DMS53 treated with DMSO at 0.1 percent for 48 hours (cell line): ENCODE measurements around the gene ADAMTS2.
"Not testable (repeated sequence)": the region's sequence is repeated elsewhere in the genome, so short reads cannot be mapped to it uniquely, and the experiment has no call there.

Experiments
- DNase-seq: peaks from one replicate; lab custom pipeline; 2025; ENCODE audit not compliant: unreplicated experiment; lab: John Stamatoyannopoulos, UW

ADAMTS2 gene

DNA sequence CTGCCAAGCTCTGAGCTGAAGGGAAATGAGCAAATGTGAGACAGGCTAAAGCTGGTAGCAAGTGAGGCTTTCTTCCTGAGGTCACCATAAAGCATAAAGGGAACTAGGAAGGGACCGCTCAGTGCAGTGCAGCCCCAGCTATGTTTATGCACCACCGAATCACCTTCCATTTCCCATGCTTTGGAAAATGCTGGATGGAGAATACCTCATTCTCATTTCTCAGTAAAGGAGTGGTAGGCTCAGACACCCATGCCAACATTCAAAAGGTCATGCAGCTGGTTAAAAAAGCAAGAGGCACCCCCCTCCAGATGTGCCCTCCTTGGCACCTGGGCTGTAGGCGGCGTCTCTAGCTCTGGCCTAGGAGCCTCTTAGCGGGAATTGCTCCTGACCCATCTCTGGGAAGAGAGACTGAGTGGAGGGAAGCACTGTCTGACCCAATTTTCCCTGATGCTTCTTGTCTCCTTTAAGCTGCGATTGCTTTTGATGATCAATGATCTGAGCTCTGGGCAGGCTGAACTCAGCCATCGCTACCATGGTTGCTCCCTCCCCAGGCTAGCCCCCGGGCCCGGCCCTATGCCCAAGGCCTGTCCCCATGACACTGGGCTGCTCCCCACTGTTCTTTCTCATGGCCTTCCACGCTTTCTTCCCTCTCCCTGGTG lies 226.4 kb downstream of the ADAMTS2 start:
- no peak for DNase-seq

DNA sequence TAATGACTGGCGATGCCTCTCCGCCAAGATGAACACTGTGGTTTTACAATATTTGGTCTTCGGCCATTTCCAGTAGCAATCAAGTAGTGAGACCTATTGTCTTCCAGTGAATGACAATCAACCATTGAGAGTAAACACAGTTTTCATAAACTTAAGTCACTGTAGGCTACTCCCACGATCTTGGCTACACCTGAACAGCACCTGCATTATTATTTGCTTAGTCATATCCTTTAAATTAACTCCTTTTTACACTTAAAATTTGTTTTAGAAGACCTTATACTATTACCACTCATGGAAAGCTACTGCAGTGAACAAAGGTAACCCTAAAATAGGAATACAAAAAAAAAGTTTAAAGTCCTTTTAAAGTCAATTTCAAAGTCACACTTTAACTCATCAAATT lies 226.9 kb downstream of the ADAMTS2 start:
- DNase-seq, result no peak

DNA sequence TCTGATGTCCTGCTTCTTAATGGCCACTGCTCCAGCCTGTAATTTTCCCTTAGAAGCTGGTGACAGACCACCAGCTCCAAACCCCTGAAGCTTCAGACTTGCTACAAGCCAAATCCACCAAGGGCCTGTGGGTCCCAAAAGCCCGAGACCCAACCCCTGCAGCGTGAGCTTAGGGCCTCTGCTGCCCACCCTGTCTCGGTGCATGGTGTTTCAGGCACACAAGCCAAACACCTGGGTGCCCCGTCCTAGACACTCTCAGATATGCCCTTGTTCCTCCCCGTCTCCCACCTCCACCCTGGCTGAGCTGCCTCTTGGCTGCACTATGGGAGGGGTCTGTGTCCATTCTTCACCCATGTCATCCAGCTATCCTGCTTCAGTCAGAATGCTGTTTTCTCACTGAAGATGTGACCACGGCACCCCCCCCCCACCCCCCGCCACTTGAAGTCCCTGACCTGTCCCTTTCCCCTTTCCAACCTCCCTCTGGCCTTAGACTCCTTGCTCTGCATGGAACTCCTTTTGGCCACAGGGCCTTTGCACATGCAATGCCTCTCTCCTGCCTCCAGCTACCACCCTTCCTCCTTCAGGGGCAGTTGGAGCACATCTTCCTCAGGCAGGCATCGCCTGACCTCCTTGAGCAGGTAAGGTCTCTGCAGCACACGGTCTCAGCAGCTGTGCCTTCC lies 229.3 kb downstream of the ADAMTS2 start:
- DNase-seq, result no peak

DNA sequence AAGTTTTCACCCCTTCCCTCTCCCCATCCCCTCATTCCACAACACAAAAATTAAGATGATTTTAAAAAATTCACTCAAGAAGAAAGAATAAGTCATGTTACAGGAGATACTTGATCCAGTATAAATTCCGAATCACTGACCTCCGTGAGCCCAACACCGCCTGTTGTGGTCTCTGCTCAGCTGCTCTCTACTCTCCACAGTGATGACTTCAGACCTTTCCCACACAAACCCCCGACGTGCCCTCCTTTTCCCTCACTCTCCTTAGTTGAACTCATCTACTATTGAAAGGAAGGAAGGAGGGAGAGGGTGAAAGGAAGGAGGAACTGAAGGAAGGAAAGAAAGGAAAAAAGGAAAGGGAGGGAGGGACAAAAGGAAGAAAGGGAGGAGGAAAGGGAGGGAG lies 230.0 kb downstream of the ADAMTS2 start:
- no peak for DNase-seq

DNA sequence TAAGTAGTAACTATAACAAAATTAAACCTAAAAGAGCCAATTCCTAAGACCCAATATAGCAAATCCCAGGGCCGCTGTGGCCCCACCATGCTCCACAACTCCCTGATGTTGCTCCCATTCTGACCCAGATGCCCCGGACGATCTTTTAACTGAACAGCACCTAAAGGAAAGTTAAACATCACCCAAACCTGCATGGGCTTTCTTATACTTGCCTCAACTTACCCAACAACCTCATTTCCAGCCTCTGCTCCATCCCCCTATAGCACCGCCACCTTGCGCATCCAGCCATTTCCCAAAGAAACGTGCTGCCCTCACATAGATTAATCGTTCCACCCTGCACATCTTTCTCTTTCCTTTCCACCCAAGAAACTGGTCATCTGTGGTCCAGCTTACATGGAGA lies 230.5 kb downstream of the ADAMTS2 start:
- DNase-seq, result no peak

DNA sequence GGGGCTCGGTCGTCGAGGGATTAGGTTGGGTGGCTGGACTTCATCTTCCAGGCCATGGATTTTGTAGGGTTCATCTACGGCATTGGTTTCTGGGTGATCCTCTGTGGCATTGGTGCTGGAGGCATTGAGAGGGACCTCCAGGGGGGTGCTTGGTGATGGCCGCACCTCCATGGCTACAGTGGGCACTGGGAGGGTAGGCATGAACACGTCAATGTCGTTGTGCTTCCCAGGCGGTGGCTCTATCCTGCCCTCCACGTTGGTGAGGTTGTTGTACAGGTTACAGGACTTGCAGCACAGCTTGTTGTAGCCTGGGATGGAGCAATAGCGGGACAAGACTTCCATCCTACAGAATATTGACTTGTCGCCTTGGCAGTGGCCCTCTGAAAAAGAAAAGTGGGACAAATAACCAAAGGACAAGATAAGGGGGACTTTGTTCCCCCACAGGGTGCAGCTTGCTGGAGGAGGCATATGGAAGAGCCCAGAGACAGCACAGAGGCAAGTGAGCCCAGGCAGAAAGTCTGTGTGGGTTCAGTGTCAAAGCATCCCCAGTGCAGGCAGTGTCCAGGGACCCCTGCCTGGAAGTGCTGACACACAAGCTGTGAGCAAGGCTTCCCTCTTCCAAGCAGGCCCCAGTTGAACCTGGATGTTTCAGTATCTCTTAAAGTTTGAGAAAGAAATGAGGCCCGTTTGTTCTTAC lies 231.2 kb downstream of the ADAMTS2 start:
- DNase-seq, result no peak

DNA sequence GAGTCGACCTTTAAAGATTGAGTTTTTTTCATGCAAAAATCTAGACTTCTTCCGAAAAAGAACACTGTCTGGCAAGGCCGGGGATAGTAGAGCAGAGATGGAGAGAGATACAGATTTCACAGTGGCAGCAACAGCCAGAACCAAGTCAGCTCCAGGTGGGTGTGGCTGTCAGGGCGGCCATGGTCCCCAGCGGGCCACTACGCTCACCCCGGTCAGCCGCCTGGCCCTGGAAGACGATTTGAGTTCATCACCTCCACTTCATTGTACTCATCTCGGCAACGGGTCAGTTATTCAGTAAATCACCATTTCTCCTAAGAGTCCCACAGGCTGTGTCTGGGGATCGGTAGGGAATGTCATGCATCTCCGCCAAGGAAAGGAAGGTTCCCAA lies 232.1 kb downstream of the ADAMTS2 start:
- no peak for DNase-seq

DNA sequence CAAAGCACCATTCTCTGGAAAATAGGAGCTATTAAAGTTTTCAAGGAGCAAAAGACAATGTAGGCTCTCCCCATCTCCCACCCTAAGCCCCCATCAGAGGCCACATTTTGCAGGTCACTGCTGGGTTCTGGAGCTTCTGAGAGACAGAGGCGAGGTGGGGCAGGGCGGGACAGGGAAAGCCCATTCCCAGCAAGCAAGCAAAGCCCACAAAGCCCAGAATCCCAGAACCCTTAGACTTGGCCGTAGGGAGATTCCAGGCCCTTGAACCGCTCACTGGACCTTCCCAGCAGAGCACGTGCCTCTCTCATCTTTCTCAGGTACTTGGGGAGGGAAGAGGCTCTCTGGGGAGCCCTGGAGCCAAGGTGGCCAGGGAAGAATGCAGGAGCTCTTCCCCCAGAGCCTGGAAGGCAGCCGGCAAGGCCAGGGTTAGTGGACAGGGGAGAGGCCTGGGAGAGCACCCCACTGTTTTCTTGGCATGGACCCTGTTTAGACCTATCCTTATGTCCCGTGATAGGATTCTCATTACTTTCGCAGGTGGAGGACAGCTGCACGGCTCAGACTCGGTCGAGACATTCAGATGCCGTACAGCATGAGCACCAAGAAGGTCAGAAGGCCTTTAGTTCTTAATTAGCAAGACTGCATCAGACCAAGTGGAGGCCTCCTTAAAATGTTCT lies 232.7 kb downstream of the ADAMTS2 start:
- DNase-seq, result no peak

DNA sequence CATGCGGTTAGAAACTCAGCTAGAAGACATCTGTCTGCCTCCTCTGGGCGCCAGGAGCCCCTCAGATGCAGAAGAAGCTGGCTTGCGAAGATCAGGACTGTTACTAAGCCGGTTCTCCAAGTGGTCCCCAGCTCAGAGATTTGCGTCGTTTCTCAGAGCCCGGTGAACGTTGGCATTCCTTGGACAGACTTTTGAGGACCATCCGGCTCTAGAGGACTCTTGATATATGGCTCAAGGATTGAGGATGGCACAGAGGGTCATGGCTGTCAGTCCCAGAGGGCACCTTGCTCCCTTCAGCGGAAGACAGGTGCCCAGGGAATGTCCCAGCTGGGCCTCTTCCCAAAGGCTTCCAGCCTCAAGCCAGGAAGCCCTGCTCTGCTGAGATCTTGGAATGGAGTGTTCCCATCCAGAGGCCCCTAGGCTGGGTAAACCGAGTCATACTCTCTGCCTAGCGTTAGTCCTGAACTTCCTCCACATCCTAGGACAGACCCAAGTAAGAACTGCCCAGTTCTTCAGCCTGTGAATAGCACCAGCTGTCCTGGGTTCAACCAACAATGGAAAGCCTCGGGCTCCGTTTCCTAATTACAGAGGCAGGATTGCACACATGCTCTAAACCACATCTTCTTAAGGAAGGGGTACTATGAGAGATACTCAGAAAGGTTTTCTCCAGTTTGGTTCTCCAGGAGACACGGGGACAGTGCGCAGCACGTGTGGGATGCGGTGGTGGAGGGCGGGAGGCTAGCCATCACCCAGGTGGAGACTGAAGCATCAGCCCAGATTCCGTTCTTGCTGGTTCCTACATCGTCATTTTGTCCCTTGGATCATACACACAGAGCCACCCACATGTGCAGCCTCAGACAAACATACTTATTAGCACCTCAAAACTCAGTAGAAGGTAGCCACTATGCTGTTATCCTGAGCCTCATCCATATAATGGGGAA lies 233.7 kb downstream of the ADAMTS2 start:
- no peak for DNase-seq

DNA sequence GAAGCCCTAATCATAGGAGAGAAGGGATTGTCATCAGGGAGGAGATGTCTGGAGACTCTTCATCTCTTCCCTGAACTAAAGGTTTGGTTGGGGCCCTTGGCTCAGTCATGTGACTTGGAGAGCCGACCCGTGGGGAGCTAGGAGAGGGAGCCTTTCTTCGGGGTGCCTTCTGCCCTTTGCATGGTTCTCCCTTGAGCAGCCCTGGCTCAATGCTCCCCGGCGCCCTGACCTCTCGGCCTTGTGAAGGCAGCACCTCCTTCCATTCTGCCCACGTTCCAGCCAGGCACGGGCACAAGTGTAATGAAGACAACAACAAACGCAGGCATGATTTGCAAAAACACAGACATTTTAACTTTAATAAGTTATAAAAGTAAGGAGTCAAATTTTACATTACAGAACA lies 234.7 kb downstream of the ADAMTS2 start:
- DNase-seq, result no peak

DNA sequence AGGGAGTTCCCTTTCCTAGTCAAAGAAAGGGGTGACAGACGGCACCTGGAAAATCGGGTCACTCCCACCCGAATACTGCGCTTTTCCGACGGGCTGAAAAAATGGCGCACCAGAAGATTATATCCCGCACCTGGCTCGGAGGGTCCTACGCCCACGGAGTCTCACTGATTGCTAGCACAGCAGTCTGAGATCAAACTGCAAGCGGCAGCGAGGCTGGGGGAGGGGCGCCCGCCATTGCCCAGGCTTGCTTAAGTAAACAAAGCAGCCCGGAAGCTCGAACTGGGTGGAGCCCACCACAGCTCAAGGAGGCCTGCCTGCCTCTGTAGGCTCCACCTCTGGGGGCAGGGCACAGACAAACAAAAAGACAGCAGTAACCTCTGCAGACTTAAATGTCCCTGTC lies 244.0 kb downstream of the ADAMTS2 start:
- not testable (repeated sequence) for DNase-seq

DNA sequence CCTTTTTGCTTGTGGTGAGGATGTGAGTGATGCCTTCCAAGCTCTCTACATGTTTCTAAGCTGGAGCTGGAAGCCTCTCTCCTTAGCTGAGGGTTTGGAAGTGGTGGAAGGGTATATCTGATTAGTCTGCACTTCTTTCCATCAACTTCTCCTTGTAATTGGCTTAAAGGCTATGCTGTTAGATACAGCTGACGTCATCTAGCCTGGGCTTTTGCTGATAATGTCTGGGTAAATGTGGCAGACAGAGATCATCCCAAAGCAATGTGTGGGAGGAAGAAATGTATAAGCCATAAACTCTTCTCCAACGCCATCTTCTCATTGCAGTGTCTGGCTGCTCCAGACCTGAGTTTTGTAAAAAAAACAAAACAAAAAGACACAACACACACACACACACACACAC lies 255.8 kb downstream of the ADAMTS2 start:
- no peak for DNase-seq

DNA sequence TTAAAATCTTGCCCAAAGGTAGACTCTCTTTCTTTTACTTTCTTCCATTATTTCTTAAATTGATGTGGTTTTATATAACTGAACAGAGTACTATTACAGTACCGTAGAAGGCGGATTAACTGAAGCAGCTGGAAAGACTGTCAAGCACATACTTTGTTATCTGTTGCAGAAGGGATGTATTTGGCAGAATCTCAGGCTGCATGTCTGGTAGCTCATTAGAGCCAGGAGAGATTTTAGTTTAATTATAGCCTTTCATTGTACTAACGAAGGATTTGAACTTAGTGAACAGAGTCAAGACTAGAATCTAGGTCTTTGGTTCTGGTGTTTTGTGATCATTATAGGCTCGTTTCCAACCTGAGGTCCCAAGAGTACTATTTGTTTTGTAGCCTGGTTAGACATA lies 264.5 kb downstream of the ADAMTS2 start:
- DNase-seq, result no peak

DNA sequence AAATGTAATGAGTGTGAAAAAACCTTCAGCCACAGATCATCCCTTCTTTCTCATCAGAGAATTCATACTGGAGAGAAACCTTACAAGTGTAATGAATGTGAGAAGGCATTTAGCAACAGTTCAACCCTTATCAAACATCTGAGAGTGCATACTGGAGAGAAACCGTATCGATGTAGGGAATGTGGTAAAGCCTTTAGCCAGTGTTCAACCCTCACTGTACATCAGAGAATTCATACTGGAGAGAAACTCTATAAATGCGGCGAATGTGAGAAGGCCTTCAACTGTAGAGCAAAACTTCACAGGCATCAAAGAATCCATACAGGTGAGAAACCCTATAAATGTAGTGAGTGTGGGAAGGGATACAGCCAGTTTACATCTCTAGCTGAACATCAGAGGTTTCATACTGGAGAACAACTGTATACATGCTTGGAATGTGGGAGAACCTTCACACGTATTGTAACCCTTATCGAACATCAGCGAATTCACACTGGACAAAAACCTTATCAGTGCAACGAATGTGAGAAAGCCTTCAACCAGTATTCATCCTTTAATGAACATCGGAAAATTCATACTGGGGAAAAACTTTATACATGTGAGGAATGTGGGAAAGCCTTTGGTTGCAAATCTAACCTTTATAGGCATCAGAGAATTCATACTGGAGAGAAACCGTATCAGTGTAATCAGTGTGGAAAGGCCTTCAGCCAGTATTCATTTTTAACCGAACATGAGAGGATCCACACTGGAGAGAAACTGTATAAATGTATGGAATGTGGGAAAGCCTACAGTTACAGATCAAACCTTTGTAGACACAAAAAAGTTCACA lies 265.9 kb downstream of the ADAMTS2 start:
- DNase-seq, result no peak

DNA sequence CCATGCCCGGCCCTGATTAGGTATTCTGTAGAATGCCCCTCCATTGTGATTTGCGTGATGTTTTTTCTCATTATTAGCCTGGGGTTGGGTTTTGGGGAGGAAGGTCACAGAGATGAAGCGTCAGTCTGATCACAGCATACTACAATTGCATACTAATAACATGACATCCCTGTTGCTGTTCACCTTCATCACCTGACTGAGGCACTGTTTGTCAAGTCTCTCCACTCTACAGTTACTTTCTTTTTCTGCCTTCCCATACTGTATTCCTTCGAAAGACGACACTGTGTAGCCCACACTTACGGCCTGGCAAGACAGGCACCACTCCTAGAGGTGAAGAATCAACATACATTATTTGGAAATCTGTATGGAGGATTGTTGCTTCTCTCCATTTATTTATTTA lies 279.6 kb downstream of the ADAMTS2 start:
- DNase-seq, result no peak

DNA sequence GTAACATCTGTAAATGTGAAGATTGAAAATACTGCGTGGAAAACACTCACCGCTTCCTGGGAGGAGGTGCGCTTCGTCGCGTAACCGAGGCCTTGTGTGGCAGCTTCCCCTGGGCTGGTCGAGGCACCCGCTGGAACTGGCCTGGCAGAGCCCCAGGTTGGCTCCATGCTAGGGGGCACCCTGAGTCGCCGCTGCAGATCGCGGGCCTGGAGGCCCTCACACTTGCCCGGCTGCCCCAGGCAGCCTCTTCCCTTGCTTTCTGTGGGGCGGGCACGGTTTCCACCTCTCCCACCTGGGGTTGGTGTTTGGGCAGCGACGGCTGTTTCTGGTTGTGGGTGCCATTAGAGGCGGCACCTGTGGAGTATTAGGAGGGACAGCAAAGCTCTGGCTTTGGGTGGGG lies 284.2 kb downstream of the ADAMTS2 start:
- DNase-seq, result no peak
